ENCODE measurements around the gene SMYD5.

GRCh38 chr2:73258913-73259215, 44.8 kb downstream of the SMYD5 start:
- TF ChIP-seq, protein P1, sequence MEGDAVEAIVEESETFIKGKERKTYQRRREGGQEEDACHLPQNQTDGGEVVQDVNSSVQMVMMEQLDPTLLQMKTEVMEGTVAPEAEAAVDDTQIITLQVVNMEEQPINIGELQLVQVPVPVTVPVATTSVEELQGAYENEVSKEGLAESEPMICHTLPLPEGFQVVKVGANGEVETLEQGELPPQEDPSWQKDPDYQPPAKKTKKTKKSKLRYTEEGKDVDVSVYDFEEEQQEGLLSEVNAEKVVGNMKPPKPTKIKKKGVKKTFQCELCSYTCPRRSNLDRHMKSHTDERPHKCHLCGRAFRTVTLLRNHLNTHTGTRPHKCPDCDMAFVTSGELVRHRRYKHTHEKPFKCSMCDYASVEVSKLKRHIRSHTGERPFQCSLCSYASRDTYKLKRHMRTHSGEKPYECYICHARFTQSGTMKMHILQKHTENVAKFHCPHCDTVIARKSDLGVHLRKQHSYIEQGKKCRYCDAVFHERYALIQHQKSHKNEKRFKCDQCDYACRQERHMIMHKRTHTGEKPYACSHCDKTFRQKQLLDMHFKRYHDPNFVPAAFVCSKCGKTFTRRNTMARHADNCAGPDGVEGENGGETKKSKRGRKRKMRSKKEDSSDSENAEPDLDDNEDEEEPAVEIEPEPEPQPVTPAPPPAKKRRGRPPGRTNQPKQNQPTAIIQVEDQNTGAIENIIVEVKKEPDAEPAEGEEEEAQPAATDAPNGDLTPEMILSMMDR (IDR thresholded peaks at IDR 0.05) = no peak
- no peak for TF ChIP-seq POLR2A (IDR thresholded peaks at IDR 0.05)
